Endothelial cell (in vitro differentiated cells): ENCODE data around the gene CBX7. TPM values are rescaled to one million over a fixed set of nuclear protein-coding genes. Genes with fewer than 3 reads are reported as not detected.
A peak's percentile ranks its signal among the peaks of the same experiment; 100 is the strongest.

Source experiments
- DNase-seq: peaks from one replicate; pipeline ENCODE4 v3.0.0; 2021; ENCODE audit warnings: low spot score
- H3K27ac Mint-ChIP-seq: one replicate; pipeline ENCODE4 v1.8.0; 2021; ENCODE audit warnings: mixed read lengths, inconsistent platforms; ENCODE audit not compliant: unreplicated experiment
- H3K27me3 Mint-ChIP-seq: one replicate; pipeline ENCODE4 v1.8.0; 2021; ENCODE audit warnings: mild to moderate bottlenecking, moderate library complexity, mixed read lengths, inconsistent platforms; ENCODE audit not compliant: unreplicated experiment
- H3K36me3 Mint-ChIP-seq: one replicate; pipeline ENCODE4 v1.8.0; 2021; ENCODE audit warnings: mild to moderate bottlenecking, low read depth, mixed read lengths, inconsistent platforms; ENCODE audit not compliant: unreplicated experiment
- H3K4me1 Mint-ChIP-seq: one replicate; pipeline ENCODE4 v1.8.0; 2021; ENCODE audit warnings: mild to moderate bottlenecking, mixed read lengths, inconsistent platforms; ENCODE audit not compliant: unreplicated experiment
- H3K4me3 Mint-ChIP-seq: one replicate; pipeline ENCODE4 v1.8.0; 2021; ENCODE audit warnings: mild to moderate bottlenecking, mixed read lengths, inconsistent platforms; ENCODE audit not compliant: unreplicated experiment
- H3K9me3 Mint-ChIP-seq: one replicate; pipeline ENCODE4 v1.8.0; 2021; ENCODE audit warnings: mixed read lengths, inconsistent platforms; ENCODE audit not compliant: unreplicated experiment
- total RNA-seq: library from RNA; stranded (reverse); fragmentation: NEBNext Ultra II Directional; extraction: Animal tissue kit (Norgen Biotek cat#: 25700); gene quantifications from one replicate; pipeline ENCODE4 v1.2.1, GENCODE V29; 2021; ENCODE audit not compliant: unreplicated experiment
- TF ChIP-seq, protein P1 (sequence below): fragments of 200-600 bp; sonication (generic); IDR thresholded peaks from one replicate; pipeline ENCODE4 v1.5.0; 2021; ENCODE audit warnings: antibody characterized with exemption; ENCODE audit not compliant: unreplicated experiment

The CBX7 gene
- total RNA-seq, 1 donor from 2014 or later: 3.5 TPM

DNA sequence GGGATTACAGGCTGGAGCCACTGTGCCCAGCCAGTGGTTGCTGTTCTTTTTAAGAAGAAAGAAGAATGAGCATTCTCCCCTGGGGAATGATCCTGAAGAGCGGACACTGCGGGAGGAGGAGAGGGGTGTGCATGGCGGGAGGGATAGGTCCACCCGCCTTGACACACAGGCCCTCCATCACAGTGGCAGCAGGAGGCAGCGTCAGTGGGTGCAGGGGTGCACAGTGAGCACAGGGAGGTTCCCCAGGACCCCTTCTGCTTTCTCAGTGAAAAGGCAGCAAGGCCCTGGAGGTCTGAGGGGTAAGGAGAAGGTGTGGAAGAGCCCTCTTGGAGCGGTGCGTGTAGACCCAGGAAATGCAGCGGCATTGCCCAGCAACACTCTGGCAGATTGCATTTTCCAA is 28.9 kb upstream of the CBX7 start:
- Mint-ChIP-seq H3K9me3 (no peaks in the 10 kb centered on the region), H3K4me3 (no peak overlapping the region), H3K27me3 (peaks cover 11% of the 10 kb centered on the region), H3K27ac (peak overlapping the region; percentile 24), H3K4me1 (peaks cover 25% of the 10 kb centered on the region), H3K36me3 (no peaks in the 10 kb centered on the region)
- TF ChIP-seq, protein P1, sequence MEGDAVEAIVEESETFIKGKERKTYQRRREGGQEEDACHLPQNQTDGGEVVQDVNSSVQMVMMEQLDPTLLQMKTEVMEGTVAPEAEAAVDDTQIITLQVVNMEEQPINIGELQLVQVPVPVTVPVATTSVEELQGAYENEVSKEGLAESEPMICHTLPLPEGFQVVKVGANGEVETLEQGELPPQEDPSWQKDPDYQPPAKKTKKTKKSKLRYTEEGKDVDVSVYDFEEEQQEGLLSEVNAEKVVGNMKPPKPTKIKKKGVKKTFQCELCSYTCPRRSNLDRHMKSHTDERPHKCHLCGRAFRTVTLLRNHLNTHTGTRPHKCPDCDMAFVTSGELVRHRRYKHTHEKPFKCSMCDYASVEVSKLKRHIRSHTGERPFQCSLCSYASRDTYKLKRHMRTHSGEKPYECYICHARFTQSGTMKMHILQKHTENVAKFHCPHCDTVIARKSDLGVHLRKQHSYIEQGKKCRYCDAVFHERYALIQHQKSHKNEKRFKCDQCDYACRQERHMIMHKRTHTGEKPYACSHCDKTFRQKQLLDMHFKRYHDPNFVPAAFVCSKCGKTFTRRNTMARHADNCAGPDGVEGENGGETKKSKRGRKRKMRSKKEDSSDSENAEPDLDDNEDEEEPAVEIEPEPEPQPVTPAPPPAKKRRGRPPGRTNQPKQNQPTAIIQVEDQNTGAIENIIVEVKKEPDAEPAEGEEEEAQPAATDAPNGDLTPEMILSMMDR: no peak
- no peak for DNase-seq

DNA sequence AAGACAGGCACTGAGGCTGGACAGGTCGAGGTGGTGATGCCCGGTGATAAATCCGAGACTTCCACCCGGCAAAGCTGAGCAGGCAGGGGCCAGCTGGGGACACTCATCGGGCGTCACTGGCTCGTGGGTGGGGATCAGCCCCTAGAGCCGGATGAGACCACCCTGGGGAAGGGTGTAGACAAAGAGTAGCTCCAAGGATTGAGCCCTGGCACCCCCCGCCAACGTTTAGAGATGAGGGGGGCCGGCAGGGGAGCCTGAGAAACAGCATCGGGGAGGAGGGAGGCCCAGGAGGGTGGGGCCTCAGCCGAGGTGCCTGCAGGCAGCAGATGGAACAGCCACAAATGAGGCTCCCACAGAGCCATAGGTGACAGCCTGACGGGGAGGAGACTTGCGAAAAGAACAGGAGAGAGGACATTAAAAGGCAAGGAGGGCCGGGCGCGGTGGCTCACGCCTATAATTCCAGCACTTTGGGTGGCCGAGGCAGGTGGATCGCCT is 27.4 kb upstream of the CBX7 start:
- DNase-seq: no peak
- Mint-ChIP-seq H3K9me3 (no peaks in the 10 kb centered on the region), H3K27me3 (peaks cover 11% of the 10 kb centered on the region), H3K27ac (no peak overlapping the region), H3K4me3 (no peak overlapping the region), H3K4me1 (peaks cover 30% of the 10 kb centered on the region), H3K36me3 (no peaks in the 10 kb centered on the region)
- TF ChIP-seq, protein P1: no peak

DNA sequence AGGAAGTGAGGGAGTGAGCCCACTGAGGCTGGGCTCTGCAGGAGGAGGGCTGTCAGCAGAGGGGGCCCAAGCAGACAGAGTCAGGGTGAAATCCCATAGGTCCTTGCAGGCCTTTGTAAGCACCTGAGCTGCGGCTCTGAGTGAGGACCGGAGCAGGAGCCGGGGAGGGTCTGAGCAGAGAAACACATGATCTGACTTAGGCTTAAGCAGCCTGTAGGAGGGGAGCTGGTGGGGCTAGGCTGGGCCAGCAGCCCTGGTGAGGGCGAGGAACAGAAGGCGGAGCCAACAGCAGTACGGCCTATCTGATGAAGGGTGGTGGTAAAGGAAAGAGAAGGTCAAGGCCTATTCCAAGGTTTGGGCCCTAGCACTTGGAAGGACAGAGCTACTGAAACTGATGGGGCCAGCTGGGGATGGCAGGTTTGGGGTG is 26.9 kb upstream of the CBX7 start:
- peaks cover 15% of the 10 kb centered on the region for H3K27me3 Mint-ChIP-seq
- DNase-seq: no peak
- peak overlapping the region; percentile 39 for H3K27ac Mint-ChIP-seq
- TF ChIP-seq, protein P1: no peak
- no peaks in the 10 kb centered on the region for H3K9me3 Mint-ChIP-seq
- no peak overlapping the region for H3K4me3 Mint-ChIP-seq
- no peaks in the 10 kb centered on the region for H3K36me3 Mint-ChIP-seq
- peaks cover 34% of the 10 kb centered on the region for H3K4me1 Mint-ChIP-seq

DNA sequence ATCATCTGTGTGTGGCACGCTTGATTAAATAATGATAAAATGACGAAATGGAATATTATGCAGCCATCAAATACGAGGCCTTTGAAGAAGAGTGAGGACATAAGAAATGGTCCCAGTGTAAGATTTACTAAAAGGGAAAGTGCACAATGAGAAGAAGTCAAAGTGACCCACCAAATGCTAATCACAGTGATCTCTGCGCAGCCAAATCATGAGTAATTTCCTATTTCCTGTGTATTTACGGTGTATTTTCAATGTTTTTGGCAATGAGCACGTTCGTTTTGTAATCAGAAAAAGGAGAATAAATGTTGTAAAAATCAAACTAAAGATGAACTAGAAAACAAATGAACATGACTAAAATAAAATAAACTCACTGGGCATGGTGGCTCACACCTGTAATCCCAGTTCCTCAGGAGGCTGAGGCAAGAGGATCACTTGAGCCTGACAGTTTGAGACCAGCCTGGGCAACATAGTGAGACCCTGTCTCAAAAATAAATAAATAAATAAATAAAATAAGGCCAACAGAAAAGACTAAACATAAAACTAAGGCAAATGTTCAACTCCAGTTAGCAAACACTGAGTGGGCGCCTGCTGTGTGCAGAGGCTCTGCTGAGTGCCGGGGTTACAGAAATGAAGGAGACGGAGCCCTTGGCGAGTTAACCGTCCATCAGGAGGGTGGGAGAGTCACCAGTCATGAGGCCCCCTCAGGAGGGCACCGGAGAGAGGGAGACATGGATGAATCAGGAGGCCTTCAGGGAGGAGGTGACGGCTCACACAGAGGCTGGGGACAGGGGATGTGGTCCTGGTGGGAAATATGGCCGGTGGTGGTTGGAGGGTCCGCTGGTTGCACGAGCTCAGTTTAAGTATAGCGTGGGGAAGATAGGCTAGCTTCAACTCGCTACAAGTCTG is 26.0 kb upstream of the CBX7 start:
- H3K36me3 Mint-ChIP-seq: no peaks in the 10 kb centered on the region
- peaks cover 19% of the 10 kb centered on the region for H3K27me3 Mint-ChIP-seq
- H3K4me1 Mint-ChIP-seq: peaks cover 44% of the 10 kb centered on the region
- TF ChIP-seq, protein P1: no peak
- peak overlapping the region; percentile 39 for H3K27ac Mint-ChIP-seq
- DNase-seq: no peak
- H3K9me3 Mint-ChIP-seq: no peaks in the 10 kb centered on the region
- no peak overlapping the region for H3K4me3 Mint-ChIP-seq

DNA sequence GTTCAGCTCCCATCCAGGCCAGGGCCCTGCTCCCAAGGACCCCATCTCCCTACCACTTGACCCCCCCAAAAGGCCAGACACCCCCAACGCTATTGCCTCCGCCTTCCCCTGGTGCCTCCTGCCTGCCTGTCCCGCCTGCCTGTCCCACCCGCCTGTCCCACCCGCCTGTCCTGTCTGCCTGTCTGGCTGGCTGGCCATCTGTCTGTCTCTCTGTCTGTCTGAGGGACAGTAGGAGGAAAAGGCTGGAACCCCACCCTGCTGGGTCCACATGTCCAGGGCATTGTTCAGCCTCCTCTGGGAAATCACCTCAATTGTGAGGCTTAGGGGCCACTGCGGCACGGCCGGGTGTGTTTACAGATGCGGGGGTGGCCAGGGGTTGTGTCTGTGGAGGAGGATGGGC is 25.3 kb upstream of the CBX7 start:
- Mint-ChIP-seq H3K27ac (peak overlapping the region; percentile 22), H3K9me3 (no peaks in the 10 kb centered on the region), H3K4me1 (peaks cover 50% of the 10 kb centered on the region), H3K4me3 (no peak overlapping the region), H3K27me3 (peaks cover 21% of the 10 kb centered on the region), H3K36me3 (no peaks in the 10 kb centered on the region)
- no peak for DNase-seq
- TF ChIP-seq, protein P1: no peak
